A673 (cell line): ENCODE measurements around the gene CCDC172. TPM values are rescaled to one million over a fixed set of nuclear protein-coding genes. Genes with fewer than 3 reads are reported as not detected.

Experiments used
- BruUV-seq: library from RNA; stranded (reverse); fragments of 400-500 nt; replicated peaks from 2 replicates; lab custom pipeline; 2021; lab: Mats Ljungman, UMichigan
- CTCF ChIA-PET: fragments of 300-600 bp; sonication (Branson Sonifier 250); formaldehyde crosslinking; loops from one replicate; lab custom pipeline; 2022; ENCODE audit warnings: antibody characterized with exemption; lab: Charles Lee
- POLR2A ChIA-PET: fragments of 300-600 bp; sonication (Branson Sonifier 250); formaldehyde crosslinking; loops from one replicate; lab custom pipeline; 2022; ENCODE audit warnings: antibody characterized with exemption; ENCODE audit not compliant: low non-redundant PET; lab: Charles Lee
- DNase-seq: peaks from one replicate; pipeline ENCODE4 v3.0.0-alpha.2; 2015; ENCODE audit warnings: low spot score
- H3K27ac ChIP-seq: fragments of 200-600 bp; sonication (generic); 2 replicates; pipeline ENCODE4 v1.5.1; 2016; ENCODE audit warnings: mixed run types, low read depth, mild to moderate bottlenecking, mixed read lengths, antibody characterized with exemption, low read length; ENCODE audit not compliant: poor library complexity, severe bottlenecking
- H3K27me3 ChIP-seq: fragments of 200-600 bp; sonication (generic); replicated peaks from 2 replicates; pipeline ENCODE4 v1.6.1; 2017; ENCODE audit warnings: mixed run types, low read depth, mild to moderate bottlenecking, mixed read lengths, antibody characterized with exemption, low read length; ENCODE audit not compliant: insufficient read depth, poor library complexity
- H3K36me3 ChIP-seq: fragments of 200-600 bp; sonication (generic); 2 replicates; pipeline ENCODE4 v1.6.1; 2016; ENCODE audit warnings: mixed run types, mild to moderate bottlenecking, mixed read lengths, antibody characterized with exemption, low read length; ENCODE audit not compliant: insufficient read depth, poor library complexity, severe bottlenecking
- H3K4me1 ChIP-seq: fragments of 200-600 bp; sonication (generic); 2 replicates; pipeline ENCODE4 v1.6.1; 2017; ENCODE audit warnings: mixed run types, mild to moderate bottlenecking, mixed read lengths, antibody characterized with exemption, low read length; ENCODE audit not compliant: insufficient read depth, poor library complexity, severe bottlenecking
- H3K4me3 ChIP-seq: fragments of 200-600 bp; sonication (generic); 2 replicates; pipeline ENCODE4 v1.5.1; 2016; ENCODE audit warnings: low read depth, mixed run types, mild to moderate bottlenecking, mixed read lengths, low read length; ENCODE audit not compliant: poor library complexity, severe bottlenecking
- H3K9me3 ChIP-seq: fragments of 200-600 bp; sonication (generic); 2 replicates; pipeline ENCODE4 v1.6.1; 2016; ENCODE audit warnings: mixed run types, low read depth, mild to moderate bottlenecking, mixed read lengths, antibody characterized with exemption, low read length; ENCODE audit not compliant: poor library complexity, severe bottlenecking
- EZH2 ChIP-seq: fragments of 200-600 bp; sonication (generic); IDR thresholded peaks from 2 replicates; pipeline ENCODE4 v1.6.1; 2017; ENCODE audit warnings: borderline replicate concordance, low read depth, mild to moderate bottlenecking, mixed read lengths, antibody characterized with exemption, low read length; ENCODE audit not compliant: poor library complexity, severe bottlenecking
- intact Hi-C: fragments of 100-400 bp; cut with micrococcal nuclease; formaldehyde crosslinking; loops from one replicate; pipeline ENCODE4 v1.10.0; 2022; ENCODE audit not compliant: unreplicated experiment
- total RNA-seq: library from RNA; stranded (reverse); gene quantifications from 2 replicates; pipeline ENCODE4 v1.2.3, GENCODE V29; 2021
- TF ChIP-seq, protein P1 (sequence below): fragments of 300-800, 200-600 bp; sonication (generic); conservative IDR thresholded peaks from 2 replicates; pipeline ENCODE4 v1.5.1; 2017; ENCODE audit warnings: low read depth, mild to moderate bottlenecking, antibody characterized with exemption, low read length, moderate library complexity, mixed read lengths

Gene CCDC172
- total RNA-seq, 1 experiment from 2014 or later, result not detected

DNA sequence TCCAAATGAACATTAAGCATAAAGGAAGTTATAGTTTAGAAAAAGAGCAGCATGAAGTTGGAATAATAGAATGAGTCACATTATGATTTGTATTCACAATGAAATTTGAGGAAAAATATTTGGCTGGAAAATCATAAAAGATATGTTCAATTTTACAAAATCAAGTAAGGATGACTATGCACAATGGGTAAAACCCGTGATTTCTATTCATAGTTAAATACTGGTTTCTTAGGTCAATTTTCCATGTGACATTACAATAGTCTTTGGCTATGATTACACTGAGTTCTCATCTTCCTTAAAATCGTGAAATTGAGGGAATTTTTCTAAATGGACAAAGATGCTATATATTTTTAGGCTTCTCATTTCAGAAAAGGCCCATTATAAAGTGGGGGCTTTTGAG lies 17.4 kb upstream of the CCDC172 start:
- intact Hi-C loops, result no loop called here
- no peak for DNase-seq
- ChIA-PET CTCF (no interaction called here), POLR2A (no interaction called here)
- Histone ChIP-seq H3K27me3 (peaks cover 32% of the 10 kb centered on the region), H3K4me1 (no peaks in the 10 kb centered on the region), H3K4me3 (no peak overlapping the region), H3K27ac (no peak overlapping the region), H3K36me3 (no peaks in the 10 kb centered on the region), H3K9me3 (no peaks in the 10 kb centered on the region)
- no TSS peak for BruUV-seq
- TF ChIP-seq, protein P1, sequence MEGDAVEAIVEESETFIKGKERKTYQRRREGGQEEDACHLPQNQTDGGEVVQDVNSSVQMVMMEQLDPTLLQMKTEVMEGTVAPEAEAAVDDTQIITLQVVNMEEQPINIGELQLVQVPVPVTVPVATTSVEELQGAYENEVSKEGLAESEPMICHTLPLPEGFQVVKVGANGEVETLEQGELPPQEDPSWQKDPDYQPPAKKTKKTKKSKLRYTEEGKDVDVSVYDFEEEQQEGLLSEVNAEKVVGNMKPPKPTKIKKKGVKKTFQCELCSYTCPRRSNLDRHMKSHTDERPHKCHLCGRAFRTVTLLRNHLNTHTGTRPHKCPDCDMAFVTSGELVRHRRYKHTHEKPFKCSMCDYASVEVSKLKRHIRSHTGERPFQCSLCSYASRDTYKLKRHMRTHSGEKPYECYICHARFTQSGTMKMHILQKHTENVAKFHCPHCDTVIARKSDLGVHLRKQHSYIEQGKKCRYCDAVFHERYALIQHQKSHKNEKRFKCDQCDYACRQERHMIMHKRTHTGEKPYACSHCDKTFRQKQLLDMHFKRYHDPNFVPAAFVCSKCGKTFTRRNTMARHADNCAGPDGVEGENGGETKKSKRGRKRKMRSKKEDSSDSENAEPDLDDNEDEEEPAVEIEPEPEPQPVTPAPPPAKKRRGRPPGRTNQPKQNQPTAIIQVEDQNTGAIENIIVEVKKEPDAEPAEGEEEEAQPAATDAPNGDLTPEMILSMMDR, result no peak
- no peak for TF ChIP-seq EZH2

DNA sequence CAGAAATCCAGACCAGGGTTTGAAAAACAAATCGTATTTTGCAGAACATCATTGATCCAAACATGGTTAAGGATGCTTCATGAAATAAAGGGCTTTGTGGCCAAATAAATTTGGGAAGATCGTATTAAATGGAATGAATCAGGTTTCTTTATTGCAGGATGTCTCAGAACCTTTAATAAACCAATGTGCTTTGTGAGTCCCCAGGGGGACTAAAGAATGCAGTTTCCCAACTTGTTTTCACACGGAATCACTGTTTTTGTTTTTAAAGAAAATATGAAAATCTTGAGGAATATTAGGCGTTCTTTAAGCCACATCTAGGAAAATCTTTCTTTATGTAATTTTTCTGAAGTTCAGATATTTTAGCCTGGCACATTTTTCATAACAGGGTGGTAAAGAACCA lies 16.8 kb upstream of the CCDC172 start:
- BruUV-seq, result no TSS peak
- POLR2A ChIA-PET, result no interaction called here
- no peaks in the 10 kb centered on the region for H3K9me3 ChIP-seq
- no peak for TF ChIP-seq EZH2
- TF ChIP-seq, protein P1, result no peak
- H3K36me3 ChIP-seq, result no peaks in the 10 kb centered on the region
- no peaks in the 10 kb centered on the region for H3K4me1 ChIP-seq
- no peak overlapping the region for H3K27ac ChIP-seq
- peaks cover 32% of the 10 kb centered on the region for H3K27me3 ChIP-seq
- intact Hi-C loops, result no loop called here
- DNase-seq, result no peak
- CTCF ChIA-PET, result no interaction called here
- no peak overlapping the region for H3K4me3 ChIP-seq

DNA sequence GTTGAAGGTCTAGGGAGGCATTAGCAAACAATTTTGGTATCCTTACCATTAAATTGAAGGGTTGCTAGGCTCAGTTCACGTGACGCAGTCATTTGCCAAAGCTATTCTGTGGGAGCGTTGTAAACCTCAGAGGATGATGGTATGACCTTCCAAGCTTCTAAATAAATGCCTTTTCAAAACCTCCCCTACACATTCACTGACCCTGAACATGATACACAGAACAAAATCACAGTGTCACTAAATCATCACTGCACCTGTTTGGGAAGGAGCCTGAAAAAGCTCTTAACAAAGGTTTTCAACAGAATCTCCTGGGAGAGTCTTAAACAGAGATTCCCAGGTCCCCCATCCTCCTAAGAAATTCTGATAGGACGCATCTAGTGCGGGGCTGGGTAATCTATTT lies 13.2 kb upstream of the CCDC172 start:
- CTCF ChIA-PET, result no interaction called here
- Histone ChIP-seq H3K9me3 (no peaks in the 10 kb centered on the region), H3K36me3 (no peaks in the 10 kb centered on the region), H3K27ac (no peak overlapping the region), H3K27me3 (peaks cover 32% of the 10 kb centered on the region), H3K4me3 (no peak overlapping the region), H3K4me1 (no peaks in the 10 kb centered on the region)
- DNase-seq, result no peak
- POLR2A ChIA-PET, result no interaction called here
- TF ChIP-seq, protein P1, result no peak
- TF ChIP-seq EZH2, result no peak
- BruUV-seq, result no TSS peak
- intact Hi-C loops, result no loop called here
